Neural cell (in vitro differentiated cells): ENCODE measurements around the gene PPP3CA. TPM values are rescaled to one million over a fixed set of nuclear protein-coding genes. Genes with fewer than 3 reads are reported as not detected.

Source experiments
- H2AFZ ChIP-seq: fragments of 200-600, 300-800 bp; sonication (generic), shearing (Covaris generic); 2 replicates; pipeline ENCODE4 v1.6.0; 2014; ENCODE audit warnings: low read depth, mild to moderate bottlenecking, antibody characterized with exemption, low read length, moderate library complexity
- H3F3A ChIP-seq: fragments of 200-600 bp; shearing (Covaris generic); 2 replicates; pipeline ENCODE4 v1.6.1; 2016; ENCODE audit warnings: mild to moderate bottlenecking, moderate library complexity, mixed read lengths, antibody characterized with exemption, low read length; ENCODE audit not compliant: insufficient read depth, poor library complexity, severe bottlenecking
- H3K27ac ChIP-seq: fragments of 200-600, 300-800 bp; sonication (generic), shearing (Covaris generic); 2 replicates; pipeline ENCODE4 v1.5.1; 2014; ENCODE audit warnings: mild to moderate bottlenecking, low read length, moderate library complexity
- H3K27me3 ChIP-seq: fragments of 300-800, 200-600 bp; sonication (generic), shearing (Covaris generic); 2 replicates; pipeline ENCODE4 v1.6.0; 2014; ENCODE audit warnings: mild to moderate bottlenecking, low read depth, low read length, moderate library complexity; ENCODE audit not compliant: insufficient read depth
- H3K36me3 ChIP-seq: fragments of 300-800, 200-600 bp; sonication (generic), shearing (Covaris generic); 2 replicates; pipeline ENCODE4 v1.5.1; 2014; ENCODE audit warnings: mild to moderate bottlenecking, antibody characterized with exemption, low read length, moderate library complexity; ENCODE audit not compliant: insufficient read depth
- H3K4me2 ChIP-seq: fragments of 300-800, 200-600 bp; sonication (generic), shearing (Covaris generic); 2 replicates; pipeline ENCODE4 v1.6.0; 2014; ENCODE audit warnings: mild to moderate bottlenecking, low read length
- H3K4me3 ChIP-seq: fragments of 300-800, 200-600 bp; sonication (generic), shearing (Covaris generic); 2 replicates; pipeline ENCODE4 v1.5.1; 2014; ENCODE audit warnings: mild to moderate bottlenecking, low read length, moderate library complexity
- H3K79me2 ChIP-seq: fragments of 200-600 bp; shearing (Covaris generic); replicated peaks from 2 replicates; pipeline ENCODE4 v1.6.0; 2014; ENCODE audit warnings: mild to moderate bottlenecking, low read length, moderate library complexity; ENCODE audit not compliant: insufficient read depth
- H3K9ac ChIP-seq: fragments of 300-800, 200-600 bp; sonication (generic), shearing (Covaris generic); 2 replicates; pipeline ENCODE4 v1.6.1; 2016; ENCODE audit warnings: mild to moderate bottlenecking, low read length, mixed read lengths
- H3K9me2 ChIP-seq: fragments of 200-600 bp; shearing (Covaris generic); 2 replicates; pipeline ENCODE4 v1.6.1; 2016; ENCODE audit warnings: mild to moderate bottlenecking, low read length, mixed read lengths; ENCODE audit not compliant: insufficient read depth
- H3K9me3 ChIP-seq: fragments of 200-600, 300-800 bp; sonication (generic), shearing (Covaris generic); 2 replicates; pipeline ENCODE4 v1.6.1; 2016; ENCODE audit warnings: mild to moderate bottlenecking, mixed run types, low read length, moderate library complexity, mixed read lengths
- H4K20me1 ChIP-seq: fragments of 200-600 bp; shearing (Covaris generic); 2 replicates; pipeline ENCODE4 v1.6.1; 2016; ENCODE audit warnings: mild to moderate bottlenecking, mixed run types; ENCODE audit not compliant: insufficient read depth
- CTCF ChIP-seq: fragments of 450-650 bp; IDR thresholded peaks from 2 replicates; pipeline ENCODE4 v1.5.1; 2014; ENCODE audit warnings: antibody characterized with exemption, mild to moderate bottlenecking, moderate library complexity; ENCODE audit not compliant: poor library complexity, severe bottlenecking
- EP300 ChIP-seq: fragments of 450-650 bp; conservative IDR thresholded peaks from 2 replicates; pipeline ENCODE4 v1.6.1; 2014; ENCODE audit warnings: antibody characterized with exemption, mild to moderate bottlenecking, moderate library complexity; ENCODE audit not compliant: poor library complexity, severe bottlenecking
- EZH2 ChIP-seq: fragments of 200-600, 300-800 bp; shearing (Covaris generic), sonication (generic); IDR thresholded peaks from 2 replicates; pipeline ENCODE4 v1.6.1; 2014; ENCODE audit warnings: antibody characterized with exemption, low read length, borderline replicate concordance, mild to moderate bottlenecking; ENCODE audit not compliant: insufficient read depth, poor library complexity, severe bottlenecking
- MXI1 ChIP-seq: fragments of 450-650 bp; conservative IDR thresholded peaks from 2 replicates; pipeline ENCODE4 v1.6.1; 2014; ENCODE audit warnings: antibody characterized with exemption, mild to moderate bottlenecking; ENCODE audit not compliant: poor library complexity, severe bottlenecking
- POLR2AphosphoS5 ChIP-seq: IDR thresholded peaks from 2 replicates; pipeline ENCODE4 v1.6.1; 2012
- RAD21 ChIP-seq: fragments of 450-650 bp; conservative IDR thresholded peaks from 2 replicates; pipeline ENCODE4 v1.6.1; 2014; ENCODE audit warnings: antibody characterized with exemption, mild to moderate bottlenecking, moderate library complexity
- REST ChIP-seq: IDR thresholded peaks from 2 replicates; pipeline ENCODE4 v1.6.1; 2012; ENCODE audit warnings: borderline replicate concordance
- SMC3 ChIP-seq: fragments of 450-650 bp; conservative IDR thresholded peaks from 2 replicates; pipeline ENCODE4 v1.6.1; 2014; ENCODE audit warnings: antibody characterized with exemption, mild to moderate bottlenecking, moderate library complexity; ENCODE audit not compliant: poor library complexity
- TAF1 ChIP-seq: IDR thresholded peaks from 2 replicates; pipeline ENCODE4 v1.6.1; 2012; ENCODE audit warnings: low read depth
- polyA plus RNA-seq: library from polyadenylated mRNA; depleted of rRNA; stranded (reverse); fragments of >200 nt; gene quantifications from 2 replicates; pipeline ENCODE4 v1.2.3, GENCODE V29; 2014

PPP3CA gene
- polyA plus RNA-seq, 1 donor from 2014 or later, result 78.2 TPM

GRCh38 chr4:101283434-101283833 lies 63.9 kb downstream of the PPP3CA start:
- TF ChIP-seq SMC3 (no peak), TAF1 (no peak), EP300 (no peak)
- no peak overlapping the region for H3K4me3 ChIP-seq
- no peaks in the 10 kb centered on the region for H3K9me2 ChIP-seq
- H3F3A ChIP-seq, result no peaks in the 10 kb centered on the region
- peaks cover 12% of the 10 kb centered on the region for H3K79me2 ChIP-seq
- H3K9ac ChIP-seq, result no peak overlapping the region
- no peaks in the 10 kb centered on the region for H3K27me3 ChIP-seq
- no peak overlapping the region for H3K4me2 ChIP-seq
- no peaks in the 10 kb centered on the region for H3K9me3 ChIP-seq
- H4K20me1 ChIP-seq, result no peaks in the 10 kb centered on the region
- H3K27ac ChIP-seq, result no peak overlapping the region
- H2AFZ ChIP-seq, result no peak overlapping the region
- H3K36me3 ChIP-seq, result no peaks in the 10 kb centered on the region

GRCh38 chr4:101282076-101282844 lies 65.1 kb downstream of the PPP3CA start:
- TF ChIP-seq CTCF, result no peak
- no peak for TF ChIP-seq MXI1
- TF ChIP-seq EP300, result no peak
- no peak for TF ChIP-seq SMC3
- no peaks in the 10 kb centered on the region for H3K36me3 ChIP-seq
- no peaks in the 10 kb centered on the region for H3K9me2 ChIP-seq
- H3K4me3 ChIP-seq, result no peak overlapping the region
- no peaks in the 10 kb centered on the region for H3F3A ChIP-seq
- H3K4me2 ChIP-seq, result no peak overlapping the region
- no peaks in the 10 kb centered on the region for H3K27me3 ChIP-seq
- H3K9me3 ChIP-seq, result no peaks in the 10 kb centered on the region
- H3K9ac ChIP-seq, result no peak overlapping the region
- no peak overlapping the region for H3K27ac ChIP-seq
- H2AFZ ChIP-seq, result no peak overlapping the region
- peaks cover 17% of the 10 kb centered on the region for H3K79me2 ChIP-seq
- no peaks in the 10 kb centered on the region for H4K20me1 ChIP-seq

- no peaks in the 10 kb centered on the region for H3K27me3 ChIP-seq
- no peaks in the 10 kb centered on the region for H3K36me3 ChIP-seq
- H4K20me1 ChIP-seq, result no peaks in the 10 kb centered on the region
- H3K4me3 ChIP-seq, result no peak overlapping the region
- no peak overlapping the region for H2AFZ ChIP-seq
- H3K9me2 ChIP-seq, result no peaks in the 10 kb centered on the region
- no peak overlapping the region for H3K4me2 ChIP-seq
- TF ChIP-seq CTCF, result no peak
- no peak for TF ChIP-seq POLR2AphosphoS5
- no peak for TF ChIP-seq SMC3
- TF ChIP-seq EZH2, result no peak
- TF ChIP-seq EP300, result no peak
- TF ChIP-seq MXI1, result no peak
- no peak for TF ChIP-seq RAD21
- no peak for TF ChIP-seq REST
- no peak for TF ChIP-seq TAF1
- H3K79me2 ChIP-seq, result peaks cover 18% of the 10 kb centered on the region
- H3K9ac ChIP-seq, result no peak overlapping the region
- H3K9me3 ChIP-seq, result no peaks in the 10 kb centered on the region
- no peaks in the 10 kb centered on the region for H3F3A ChIP-seq
- no peak overlapping the region for H3K27ac ChIP-seq
These were observed 66.3 kb downstream of the PPP3CA start for GRCh38 chr4:101280866-101281600.
